Activated CD4-positive, alpha-beta T cell treated with anti-CD3 and anti-CD28 coated beads, Interleukin-2, amount 50 U/mL, for 24 hours (primary cell): ENCODE data around the gene TRAPPC2.
A peak's percentile ranks its signal among the peaks of the same experiment; 100 is the strongest.
"Not testable (repeated sequence)": the region's sequence is repeated elsewhere in the genome, so short reads cannot be mapped to it uniquely, and the experiment has no call there.

ENCODE experiments used
- DNase-seq, 2 donors: peaks; one replicate each; pipeline ENCODE4 v3.0.0-alpha.2; 2020; ENCODE audit warnings: low read depth in 1 of 2, low spot score in 1 of 2

The TRAPPC2 gene

DNA sequence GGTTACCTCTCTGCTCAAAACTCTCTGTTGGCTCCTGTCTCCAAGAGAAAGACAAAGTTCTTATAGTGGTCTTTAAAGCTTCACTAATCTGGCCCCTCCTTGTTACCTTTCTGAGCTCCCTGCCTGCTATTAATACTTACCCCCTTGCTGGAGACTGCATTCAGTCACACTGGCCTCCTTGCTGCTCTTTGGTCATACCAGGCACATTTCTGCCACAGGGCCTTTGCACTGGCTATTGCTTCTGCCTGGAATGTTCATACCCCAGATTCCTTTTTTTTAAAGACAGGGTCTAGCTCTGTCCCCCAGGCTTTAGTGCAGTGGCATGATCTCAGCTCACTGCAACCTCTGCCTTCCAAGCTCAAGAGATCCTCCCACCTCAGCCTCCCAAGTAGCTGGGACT, 61.4 kb downstream of the TRAPPC2 start:
- no peak for DNase-seq

- DNase-seq, result no peak
Measured at GRCh38 chrX:13670197-13670596, 64.2 kb downstream of the TRAPPC2 start.

DNA sequence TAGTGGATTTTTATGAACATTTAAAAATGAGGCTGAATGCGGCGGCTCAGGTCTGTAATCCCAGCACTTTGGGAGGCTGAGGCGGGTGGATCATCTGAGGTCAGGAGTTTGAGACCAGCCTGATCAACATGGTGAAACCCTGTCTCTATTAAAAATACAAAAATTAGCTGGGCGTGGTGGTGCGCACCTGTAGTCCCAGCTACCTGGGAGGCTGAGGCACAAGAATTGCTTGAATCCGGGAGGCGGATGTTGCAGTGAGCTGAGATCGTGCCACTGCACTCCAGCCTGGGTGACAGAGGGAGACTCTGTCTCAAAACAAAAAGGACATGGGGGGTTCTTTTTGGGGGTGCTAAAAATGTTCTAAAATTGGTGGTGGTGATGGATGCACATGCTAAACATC, 64.7 kb downstream of the TRAPPC2 start:
- not testable (repeated sequence) for DNase-seq

DNA sequence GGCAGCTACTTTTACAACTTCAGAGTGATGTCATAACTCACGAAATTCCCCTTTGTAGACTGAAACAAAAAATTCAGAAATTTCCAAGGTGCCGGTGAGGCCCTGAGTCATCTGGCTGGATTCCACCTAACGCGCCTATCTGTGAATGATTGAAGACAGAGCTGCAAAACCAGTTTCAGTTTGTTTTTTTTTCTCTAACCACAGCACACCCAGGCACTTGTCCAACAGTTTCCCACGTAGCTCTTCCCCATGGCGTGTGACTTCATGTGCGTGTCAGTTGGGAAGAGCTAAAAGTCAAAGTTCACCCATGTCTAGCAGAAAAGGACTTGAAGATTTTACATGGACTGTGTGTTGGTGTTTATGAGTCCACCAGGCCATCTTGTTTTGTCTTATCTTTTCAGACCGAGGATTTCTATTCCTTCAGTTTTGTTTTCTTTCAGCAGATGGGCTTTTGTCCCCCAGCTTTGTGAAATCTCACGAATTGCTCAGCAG, 65.1 kb downstream of the TRAPPC2 start:
- DNase-seq, result peak in 1 of 2 donors; percentile 46

GRCh38 chrX:13667919-13668318, 66.5 kb downstream of the TRAPPC2 start:
- no peak for DNase-seq

- no peak for DNase-seq
Measured at GRCh38 chrX:13666836-13667235, 67.6 kb downstream of the TRAPPC2 start.

DNA sequence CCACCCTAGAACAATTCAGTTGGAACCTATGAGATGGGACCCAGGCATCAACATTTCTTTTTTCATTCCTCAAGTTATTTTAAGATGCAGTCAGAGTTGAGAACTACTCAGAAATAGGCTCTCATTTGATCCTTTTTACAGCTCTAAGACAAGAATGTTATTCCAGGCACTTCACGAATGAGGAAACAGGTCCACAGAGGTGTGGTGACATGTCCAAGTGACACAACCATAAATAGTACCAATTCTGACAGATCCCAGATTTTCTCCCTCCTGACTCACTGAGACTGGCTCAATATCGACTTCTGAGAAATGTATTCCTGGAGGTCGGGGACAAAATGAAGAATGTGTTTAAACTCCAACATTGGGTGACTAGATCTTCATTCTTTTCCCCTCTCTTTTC, 70.4 kb downstream of the TRAPPC2 start:
- no peak for DNase-seq

DNA sequence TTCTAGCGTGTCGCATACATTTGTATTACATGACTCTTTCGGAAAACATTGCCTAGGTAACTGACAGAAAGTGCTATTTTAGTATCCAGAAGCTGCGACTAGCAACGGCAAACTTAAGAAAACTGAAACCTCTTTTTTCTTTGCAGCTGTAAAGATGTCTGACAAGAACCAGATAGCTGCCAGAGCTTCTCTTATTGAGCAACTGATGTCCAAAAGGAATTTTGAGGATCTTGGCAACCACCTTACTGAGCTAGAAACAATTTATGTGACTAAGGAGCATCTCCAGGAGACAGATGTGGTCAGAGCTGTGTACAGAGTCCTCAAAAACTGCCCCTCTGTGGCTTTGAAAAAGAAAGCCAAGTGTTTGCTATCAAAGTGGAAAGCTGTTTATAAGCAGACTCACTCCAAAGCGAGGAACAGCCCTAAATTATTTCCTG, 72.0 kb downstream of the TRAPPC2 start:
- no peak for DNase-seq
